HCT116 (cell line): ENCODE measurements around the gene GTF3C5. TPM values are rescaled to one million over a fixed set of nuclear protein-coding genes. Genes with fewer than 3 reads are reported as not detected.

Source experiments
- ATAC-seq: fragments of 200-7000 bp; cut with Tn5 transposase; 2 replicates; pipeline ENCODE4 v1.9.1; 2020; ENCODE audit warnings: mild to moderate bottlenecking, moderate library complexity
- BruUV-seq: library from RNA; stranded (reverse); fragments of 400-500 nt; replicated peaks from 2 replicates; lab custom pipeline; 2021; lab: Mats Ljungman, UMichigan
- CTCF ChIA-PET: fragments of 300-600 bp; sonication (Branson Sonifier 250); formaldehyde crosslinking; loops from one replicate; lab custom pipeline; 2021; ENCODE audit warnings: antibody characterized with exemption; lab: Charles Lee
- POLR2A ChIA-PET: fragments of 300-600, 350-600 bp; sonication (Branson Sonifier 250); formaldehyde crosslinking; loops from one replicate; lab custom pipeline; 2021; ENCODE audit warnings: antibody characterized with exemption; lab: Charles Lee
- RAD21 ChIA-PET, 2 experiments: fragments of 300-600 bp; sonication (Branson Sonifier 250); formaldehyde crosslinking; loops; one replicate each; lab custom pipeline; 2023; ENCODE audit warnings: low total read pairs in 2 of 2; ENCODE audit not compliant: uncharacterized antibody in 2 of 2, unreplicated experiment in 2 of 2, low non-redundant PET in 1 of 2; lab: Charles Lee
- DNase-seq: peaks from one replicate; pipeline ENCODE4 v3.0.0-alpha.2; 2010; ENCODE audit warnings: low read depth, low spot score
- H2AFZ ChIP-seq: fragments of 200-600 bp; shearing (Covaris generic), sonication (generic); 2 replicates; pipeline ENCODE4 v1.6.1; 2017; ENCODE audit warnings: low read depth, mixed run types, mixed read lengths, antibody characterized with exemption, low read length; ENCODE audit not compliant: poor library complexity, severe bottlenecking
- H3K27ac ChIP-seq: 2 replicates; pipeline ENCODE4 v1.5.1; 2012; ENCODE audit warnings: low read depth, low read length
- H3K27me3 ChIP-seq: fragments of 200-600 bp; sonication (generic); 2 replicates; pipeline ENCODE4 v1.6.1; 2016; ENCODE audit warnings: mixed run types, low read length, mixed read lengths; ENCODE audit not compliant: insufficient read depth
- H3K36me3 ChIP-seq, 2 experiments: fragments of 200-500 bp in 1 of 2; fragments of 200-600 bp in 1 of 2; sonication (Bioruptor generic) in 1 of 2; sonication (generic) in 1 of 2; 2 replicates each; pipeline versions ENCODE4 v1.5.1 to v1.6.1; 2014 to 2016; ENCODE audit warnings: low read length in 2 of 2, inconsistent platforms in 1 of 2, mixed read lengths in 1 of 2, mixed run types in 1 of 2; ENCODE audit not compliant: insufficient read depth in 2 of 2, control insufficient read depth in 1 of 2
- H3K4me1 ChIP-seq, 2 experiments: fragments of 200-600 bp in 1 of 2; sonication (generic) in 1 of 2; 2 replicates each; pipeline versions ENCODE4 v1.5.1 to v1.6.1; 2012 to 2017; ENCODE audit warnings: low read length in 2 of 2, inconsistent platforms in 1 of 2, mild to moderate bottlenecking in 1 of 2, mixed read lengths in 1 of 2, mixed run types in 1 of 2, moderate library complexity in 1 of 2; ENCODE audit not compliant: insufficient read depth in 2 of 2, control insufficient read depth in 1 of 2
- H3K4me2 ChIP-seq: fragments of 200-600 bp; sonication (generic); 2 replicates; pipeline ENCODE4 v1.6.1; 2017; ENCODE audit warnings: mixed run types, low read length, mixed read lengths
- H3K4me3 ChIP-seq, 2 experiments: fragments of 200-600 bp in 1 of 2; sonication (generic) in 1 of 2; replicated peaks in 1 of 2; 2 replicates each; pipeline ENCODE4 v1.5.1; 2011 to 2016; ENCODE audit warnings: low read length in 2 of 2, control low read depth in 1 of 2, low read depth in 1 of 2, mild to moderate bottlenecking in 1 of 2, mixed read lengths in 1 of 2, mixed run types in 1 of 2
- H3K79me2 ChIP-seq: fragments of 200-600 bp; sonication (generic); 2 replicates; pipeline ENCODE4 v1.6.1; 2017; ENCODE audit warnings: mild to moderate bottlenecking, mixed run types, low read length, moderate library complexity, mixed read lengths; ENCODE audit not compliant: insufficient read depth
- H3K9ac ChIP-seq: fragments of 200-600 bp; sonication (generic); 2 replicates; pipeline ENCODE4 v1.6.1; 2016; ENCODE audit warnings: low read length, mixed read lengths
- H3K9me2 ChIP-seq: fragments of 200-600 bp; sonication (generic), shearing (Covaris generic); 2 replicates; pipeline ENCODE4 v1.6.1; 2017; ENCODE audit warnings: mixed run types, mild to moderate bottlenecking, moderate library complexity; ENCODE audit not compliant: insufficient read depth
- H3K9me3 ChIP-seq, 2 experiments: fragments of 200-500 bp in 1 of 2; fragments of 200-600 bp in 1 of 2; sonication (Bioruptor generic) in 1 of 2; sonication (generic) in 1 of 2; 2 replicates each; pipeline ENCODE4 v1.6.1; 2014 to 2017; ENCODE audit warnings: low read length in 2 of 2, mixed read lengths in 2 of 2, inconsistent platforms in 1 of 2, low read depth in 1 of 2, mild to moderate bottlenecking in 1 of 2, mixed run types in 1 of 2, moderate library complexity in 1 of 2; ENCODE audit not compliant: control insufficient read depth in 1 of 2, insufficient read depth in 1 of 2
- H4K20me1 ChIP-seq: fragments of 200-600 bp; sonication (generic), shearing (Covaris generic); 2 replicates; pipeline ENCODE4 v1.6.1; 2017; ENCODE audit warnings: mixed run types, mild to moderate bottlenecking, moderate library complexity; ENCODE audit not compliant: insufficient read depth
- ATF3 ChIP-seq: IDR thresholded peaks from 2 replicates; pipeline ENCODE4 v1.6.1; 2012
- CBX3 ChIP-seq: IDR thresholded peaks from 2 replicates; pipeline ENCODE4 v1.6.1; 2012; ENCODE audit warnings: low read depth
- CEBPB ChIP-seq: IDR thresholded peaks from 2 replicates; pipeline ENCODE4 v1.6.1; 2012; ENCODE audit warnings: low read depth
- EGR1 ChIP-seq: IDR thresholded peaks from 2 replicates; pipeline ENCODE4 v1.6.1; 2012; ENCODE audit warnings: low read depth
- ELF1 ChIP-seq: IDR thresholded peaks from 2 replicates; pipeline ENCODE4 v1.6.1; 2012; ENCODE audit warnings: low read depth, borderline replicate concordance
- EZH2 ChIP-seq: fragments of 200-600 bp; sonication (generic); IDR thresholded peaks from 2 replicates; pipeline ENCODE4 v1.6.1; 2017; ENCODE audit warnings: antibody characterized with exemption, mixed run types
- EZH2phosphoT487 ChIP-seq: fragments of 200-600 bp; IDR thresholded peaks from 2 replicates; pipeline ENCODE4 v1.6.1; 2018; ENCODE audit warnings: antibody characterized with exemption, borderline replicate concordance
- JUND ChIP-seq: IDR thresholded peaks from 2 replicates; pipeline ENCODE4 v1.6.1; 2012
- POLR2A ChIP-seq: IDR thresholded peaks from 2 replicates; pipeline ENCODE4 v1.7.0; 2011; ENCODE audit warnings: borderline replicate concordance; ENCODE audit not compliant: insufficient read depth, insufficient read length; ENCODE audit errors: extremely low read depth
- POLR2AphosphoS5 ChIP-seq: IDR thresholded peaks from 2 replicates; pipeline ENCODE4 v1.6.1; 2011; ENCODE audit warnings: mild to moderate bottlenecking, low read depth, low read length, moderate library complexity
- RAD21 ChIP-seq: IDR thresholded peaks from 2 replicates; pipeline ENCODE4 v1.6.1; 2012; ENCODE audit warnings: low read depth, mild to moderate bottlenecking
- SIN3A ChIP-seq: IDR thresholded peaks from 2 replicates; pipeline ENCODE4 v1.6.1; 2012; ENCODE audit warnings: low read depth
- SP1 ChIP-seq: IDR thresholded peaks from 2 replicates; pipeline ENCODE4 v1.6.1; 2012; ENCODE audit warnings: low read depth
- SRF ChIP-seq: IDR thresholded peaks from 2 replicates; pipeline ENCODE4 v1.6.1; 2012; ENCODE audit warnings: low read depth
- TCF7L2 ChIP-seq: IDR thresholded peaks from 2 replicates; pipeline ENCODE4 v1.7.0; 2011; ENCODE audit warnings: borderline replicate concordance, inconsistent platforms; ENCODE audit not compliant: insufficient read depth, insufficient read length; ENCODE audit errors: extremely low read depth
- YY1 ChIP-seq: IDR thresholded peaks from 2 replicates; pipeline ENCODE4 v1.6.1; 2011; ENCODE audit warnings: low read length, low read depth, moderate library complexity, mild to moderate bottlenecking; ENCODE audit not compliant: insufficient replicate concordance; ENCODE audit errors: extremely low read depth
- ZFX ChIP-seq: fragments of 450-650 bp; IDR thresholded peaks from 2 replicates; pipeline ENCODE4 v1.6.1; 2017
- ZNF274 ChIP-seq: fragments of 200-500 bp; sonication (Bioruptor generic); IDR thresholded peaks from 2 replicates; pipeline ENCODE4 v1.6.1; 2014; ENCODE audit warnings: mild to moderate bottlenecking, low read depth, low read length, inconsistent platforms
- intact Hi-C: fragments of 100-400 bp; cut with micrococcal nuclease; formaldehyde crosslinking; loops from 2 replicates; pipeline ENCODE4 v1.10.0; 2022
- total RNA-seq: library from RNA; stranded (reverse); gene quantifications from one replicate; pipeline ENCODE4 v1.2.1, GENCODE V29; 2021; ENCODE audit not compliant: unreplicated experiment
- TF ChIP-seq, protein P1 (sequence below): IDR thresholded peaks from 2 replicates; pipeline ENCODE4 v1.6.1; 2011; ENCODE audit warnings: mild to moderate bottlenecking, low read length, moderate library complexity; ENCODE audit not compliant: insufficient replicate concordance; ENCODE audit errors: extremely low read depth
- TF ChIP-seq, protein P2 (sequence below): IDR thresholded peaks from 2 replicates; pipeline ENCODE4 v1.6.1; 2012

Gene GTF3C5
- total RNA-seq, 1 experiment from 2014 or later, result 95.1 TPM

DNA sequence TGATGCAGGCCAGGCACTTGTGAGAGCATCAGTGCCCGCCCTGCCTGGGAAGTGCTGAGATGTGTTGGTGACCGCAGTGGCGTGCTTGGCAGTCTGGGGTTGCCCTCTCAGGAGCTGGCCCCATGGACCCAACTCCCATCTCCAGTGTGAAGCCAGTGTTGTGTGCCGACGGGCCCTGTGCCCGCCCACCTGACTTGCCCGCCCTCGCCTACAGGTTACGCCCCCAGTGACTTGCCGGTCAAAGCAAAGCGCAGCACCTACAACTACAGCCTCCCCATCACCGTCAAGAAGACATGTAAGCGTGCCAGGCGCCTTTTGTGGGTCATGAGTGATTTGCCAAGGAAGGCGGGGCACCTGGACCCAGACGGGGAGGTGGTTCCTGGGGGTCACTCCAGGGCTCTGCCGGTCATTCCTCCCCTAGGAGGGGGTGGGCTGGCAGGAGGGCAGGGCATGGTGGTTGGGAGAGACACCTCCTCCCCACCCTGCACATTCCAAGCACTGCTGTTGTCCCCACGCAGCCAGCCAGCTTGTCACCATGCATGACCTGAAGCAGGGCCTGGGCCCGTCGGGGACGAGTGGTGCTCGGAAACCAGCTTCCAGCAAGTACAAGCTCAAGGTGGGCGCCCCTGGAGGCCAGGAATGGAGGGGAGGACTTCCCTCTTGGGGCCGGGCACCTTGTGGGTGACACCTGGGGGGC is 23.5 kb downstream of the GTF3C5 start:
- Histone ChIP-seq H3K4me2 (no peak overlapping the region), H3K9me2 (no peaks in the 10 kb centered on the region), H4K20me1 (no peaks in the 10 kb centered on the region), H2AFZ (no peak overlapping the region), H3K27me3 (no peaks in the 10 kb centered on the region), H3K4me3 (no peak overlapping the region), H3K27ac (no peak overlapping the region), H3K79me2 (no peaks in the 10 kb centered on the region; the same call in 1 of the 2 replicates), H3K36me3 (peaks cover 27 to 32% of the 10 kb centered on the region in 2 experiments; a peak in 3 of 4 replicates), H3K9me3 (no peaks in the 10 kb centered on the region), H3K9ac (no peak overlapping the region), H3K4me1 (no peaks in the 10 kb centered on the region)
- intact Hi-C loops, result no loop called here
- ChIA-PET RAD21 (no interaction called here), CTCF (no interaction called here), POLR2A (no interaction called here)
- no TSS peak for BruUV-seq
- no peak for ATAC-seq
- DNase-seq, result no peak
- TF ChIP-seq SP1, result no peak
- TF ChIP-seq EGR1, result no peak
- TF ChIP-seq EZH2phosphoT487, result no peak
- TF ChIP-seq JUND, result no peak
- no peak for TF ChIP-seq TCF7L2
- no peak for TF ChIP-seq ZNF274
- TF ChIP-seq SIN3A, result no peak
- TF ChIP-seq ELF1, result no peak
- no peak for TF ChIP-seq YY1
- TF ChIP-seq, protein P1, sequence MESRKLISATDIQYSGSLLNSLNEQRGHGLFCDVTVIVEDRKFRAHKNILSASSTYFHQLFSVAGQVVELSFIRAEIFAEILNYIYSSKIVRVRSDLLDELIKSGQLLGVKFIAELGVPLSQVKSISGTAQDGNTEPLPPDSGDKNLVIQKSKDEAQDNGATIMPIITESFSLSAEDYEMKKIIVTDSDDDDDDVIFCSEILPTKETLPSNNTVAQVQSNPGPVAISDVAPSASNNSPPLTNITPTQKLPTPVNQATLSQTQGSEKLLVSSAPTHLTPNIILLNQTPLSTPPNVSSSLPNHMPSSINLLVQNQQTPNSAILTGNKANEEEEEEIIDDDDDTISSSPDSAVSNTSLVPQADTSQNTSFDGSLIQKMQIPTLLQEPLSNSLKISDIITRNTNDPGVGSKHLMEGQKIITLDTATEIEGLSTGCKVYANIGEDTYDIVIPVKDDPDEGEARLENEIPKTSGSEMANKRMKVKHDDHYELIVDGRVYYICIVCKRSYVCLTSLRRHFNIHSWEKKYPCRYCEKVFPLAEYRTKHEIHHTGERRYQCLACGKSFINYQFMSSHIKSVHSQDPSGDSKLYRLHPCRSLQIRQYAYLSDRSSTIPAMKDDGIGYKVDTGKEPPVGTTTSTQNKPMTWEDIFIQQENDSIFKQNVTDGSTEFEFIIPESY, result no peak
- no peak for TF ChIP-seq EZH2
- TF ChIP-seq ATF3, result no peak
- TF ChIP-seq CBX3, result no peak
- no peak for TF ChIP-seq ZFX
- TF ChIP-seq SRF, result no peak
- TF ChIP-seq, protein P2, sequence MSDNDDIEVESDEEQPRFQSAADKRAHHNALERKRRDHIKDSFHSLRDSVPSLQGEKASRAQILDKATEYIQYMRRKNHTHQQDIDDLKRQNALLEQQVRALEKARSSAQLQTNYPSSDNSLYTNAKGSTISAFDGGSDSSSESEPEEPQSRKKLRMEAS, result no peak
- TF ChIP-seq POLR2AphosphoS5, result no peak
- no peak for TF ChIP-seq CEBPB
- TF ChIP-seq POLR2A, result no peak
- TF ChIP-seq RAD21, result no peak
